PC-3 (cell line): ENCODE data around the gene GJB4.

Experiments used
- CTCF ChIP-seq: fragments of 300-600 bp; sonication (generic); conservative IDR thresholded peaks from 2 replicates; pipeline ENCODE4 v1.5.1; 2017; ENCODE audit warnings: antibody characterized with exemption, low read depth, mild to moderate bottlenecking, low read length
- EZH2phosphoT487 ChIP-seq: fragments of 300-600 bp; sonication (generic); IDR thresholded peaks from 2 replicates; pipeline ENCODE4 v1.6.1; 2018; ENCODE audit warnings: mild to moderate bottlenecking, antibody characterized with exemption, low read length, borderline replicate concordance

GRCh38 chr1:34763142-34763781 is 3.7 kb downstream of the GJB4 start:
- TF ChIP-seq CTCF: no peak
- TF ChIP-seq EZH2phosphoT487: no peak
